Naive thymus-derived CD8-positive, alpha-beta T cell (primary cell): ENCODE measurements around the gene FRMD4B. TPM values are rescaled to one million over a fixed set of nuclear protein-coding genes. Genes with fewer than 3 reads are reported as not detected.
A peak's percentile ranks its signal among the peaks of the same experiment; 100 is the strongest.

ENCODE experiments used
- ATAC-seq, 2 donors: fragments of 150-1000 bp; cut with Tn5 transposase in 1 of 2; sonication (Bioruptor Pico), chemical (Tn5 transposase) in 1 of 2; 1 replicate in 1 of 2; 2 replicates in 1 of 2; pipeline ENCODE4 v1.10.0; 2021; ENCODE audit warnings: mild to moderate bottlenecking in 2 of 2, moderate library complexity in 2 of 2
- POLR2A ChIA-PET: fragments of 350-600 bp; sonication (Branson Sonifier 250); formaldehyde crosslinking; loops from one replicate; lab custom pipeline; 2021; ENCODE audit warnings: antibody characterized with exemption; lab: Charles Lee
- DNase-seq, 10 donors: peaks; one replicate each; pipeline versions ENCODE4 v3.0.0 to v3.0.0-alpha.2; 2020 to 2022
- H3K27ac Mint-ChIP-seq, 10 donors: one replicate each; pipeline ENCODE4 v1.8.0; 2020 to 2022; ENCODE audit warnings: mild to moderate bottlenecking in 10 of 10, mixed read lengths in 10 of 10, moderate library complexity in 4 of 10, inconsistent platforms in 1 of 10
- H3K27me3 Mint-ChIP-seq, 5 donors: one replicate each; pipeline ENCODE4 v1.8.0; 2021 to 2022; ENCODE audit warnings: mixed read lengths in 5 of 5
- H3K36me3 Mint-ChIP-seq, 3 donors: one replicate each; pipeline ENCODE4 v1.8.0; 2020 to 2022; ENCODE audit warnings: mixed read lengths in 3 of 3, mild to moderate bottlenecking in 2 of 3, inconsistent platforms in 1 of 3
- H3K4me1 Mint-ChIP-seq, 4 donors: one replicate each; pipeline ENCODE4 v1.8.0; 2021 to 2022; ENCODE audit warnings: mixed read lengths in 4 of 4
- H3K4me3 Mint-ChIP-seq, 10 donors: one replicate each; pipeline ENCODE4 v1.8.0; 2020 to 2022; ENCODE audit warnings: mild to moderate bottlenecking in 10 of 10, mixed read lengths in 10 of 10, moderate library complexity in 6 of 10, inconsistent platforms in 1 of 10
- H3K9me3 Mint-ChIP-seq, 9 donors: one replicate each; pipeline ENCODE4 v1.8.0; 2020 to 2022; ENCODE audit warnings: mixed read lengths in 9 of 9, mild to moderate bottlenecking in 3 of 9, inconsistent platforms in 1 of 9, moderate library complexity in 1 of 9
- polyA plus RNA-seq, 3 donors: library from polyadenylated mRNA; unstranded; fragments of 300-500 nt; fragmentation: Illumina TruSeq; gene quantifications; one replicate each; pipeline ENCODE4 v1.2.3, GENCODE V29; 2021
- total RNA-seq, 8 experiments: library from RNA in 2 of 8; stranded (reverse) in 2 of 8; gene quantifications; one replicate each; pipeline ENCODE4 v1.2.3 and lab custom pipeline; 2021 to 2026

The FRMD4B gene
- total and polyA plus RNA-seq, 5 experiments from 2014 or later: 0.15 to 0.39 (median 0.27) TPM

DNA sequence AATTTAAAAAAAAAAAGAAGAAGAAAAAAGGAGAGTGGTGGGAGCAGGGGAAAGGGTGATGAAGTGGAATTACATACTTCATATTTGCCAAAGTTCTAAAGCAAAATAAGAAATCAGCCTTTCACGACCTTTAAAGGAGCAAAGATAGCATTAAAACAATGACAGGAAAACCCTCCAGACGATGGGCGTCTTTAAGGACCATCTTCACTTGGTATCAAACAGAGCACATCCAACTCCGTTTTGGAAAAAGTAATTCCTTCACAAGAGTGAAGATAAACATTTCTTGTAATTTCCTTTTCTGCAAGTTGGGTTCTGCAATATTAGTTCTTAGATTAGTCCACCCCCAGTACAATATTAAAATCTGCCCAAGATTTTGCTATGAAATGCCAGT is 32.8 kb downstream of the FRMD4B start:
- Mint-ChIP-seq H3K4me1 (peaks cover 6 to 22% (median 14%) of the 10 kb centered on the region in 4 donors), H3K9me3 (peaks cover 0 to 2% (median 0%) of the 10 kb centered on the region in 9 donors), H3K4me3 (peak overlapping the region in 7 of 10 donors; percentile 35 to 80 (median 54)), H3K27ac (no peak overlapping the region), H3K27me3 (peaks cover 0 to 17% (median 14%) of the 10 kb centered on the region in 5 donors), H3K36me3 (peaks cover 0 to 3% (median 0%) of the 10 kb centered on the region in 3 donors)
- POLR2A ChIA-PET: no interaction called here
- DNase-seq (no peak), ATAC-seq (no peak)

- Mint-ChIP-seq H3K4me1 (peaks cover 6 to 22% (median 12%) of the 10 kb centered on the region in 4 donors), H3K4me3 (peak overlapping the region in 1 of 10 donors; percentile 30), H3K9me3 (peaks cover 0 to 4% (median 0%) of the 10 kb centered on the region in 9 donors), H3K27me3 (peaks cover 0 to 19% (median 14%) of the 10 kb centered on the region in 5 donors), H3K27ac (no peak overlapping the region), H3K36me3 (no peaks in the 10 kb centered on the region)
- ATAC-seq: no peak
- POLR2A ChIA-PET: no interaction called here
- DNase-seq: no peak
These were observed 33.4 kb downstream of the FRMD4B start for GRCh38 chr3:69352305-69353087.

GRCh38 chr3:69343875-69344274 is 42.0 kb downstream of the FRMD4B start:
- Mint-ChIP-seq H3K4me1 (peaks cover 0 to 3% (median 0%) of the 10 kb centered on the region in 4 donors), H3K36me3 (peaks cover 0 to 5% (median 1%) of the 10 kb centered on the region in 3 donors), H3K27me3 (peaks cover 0 to 17% (median 6%) of the 10 kb centered on the region in 5 donors), H3K4me3 (no peak overlapping the region), H3K9me3 (peaks cover 0 to 11% (median 3%) of the 10 kb centered on the region in 9 donors), H3K27ac (no peak overlapping the region)
- ATAC-seq (no peak), DNase-seq (no peak)
- POLR2A ChIA-PET: no interaction called here

GRCh38 chr3:69342074-69342473 is 43.8 kb downstream of the FRMD4B start:
- no peak for DNase-seq
- Mint-ChIP-seq H3K9me3 (peaks cover 0 to 10% (median 5%) of the 10 kb centered on the region in 9 donors), H3K27ac (no peak overlapping the region), H3K4me1 (peaks cover 0 to 3% (median 0%) of the 10 kb centered on the region in 4 donors), H3K4me3 (no peak overlapping the region), H3K36me3 (peaks cover 0 to 5% (median 1%) of the 10 kb centered on the region in 3 donors), H3K27me3 (peaks cover 0 to 11% (median 2%) of the 10 kb centered on the region in 5 donors)
- POLR2A ChIA-PET: no interaction called here
- ATAC-seq: no peak

DNA sequence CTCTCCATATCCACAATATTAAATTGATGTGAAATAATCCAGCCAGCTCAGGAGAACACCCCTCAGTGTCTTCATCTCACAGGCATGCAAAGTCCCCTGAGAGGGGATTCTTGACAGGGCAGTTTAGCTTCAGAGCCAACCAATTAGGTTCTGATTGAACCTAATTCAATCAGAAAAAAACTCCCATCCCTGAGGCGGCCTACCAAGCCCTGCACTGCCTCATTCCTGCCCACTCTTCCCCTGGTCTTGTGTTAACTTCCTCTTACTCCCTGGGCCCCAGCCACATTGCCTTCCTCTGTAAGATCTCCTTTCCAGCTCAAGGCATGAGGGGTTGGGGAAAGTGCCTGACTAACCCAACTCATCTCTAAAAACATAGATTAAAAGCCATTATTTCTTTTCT is 46.1 kb downstream of the FRMD4B start:
- no peak for ATAC-seq
- no peak for DNase-seq
- POLR2A ChIA-PET: no interaction called here
- H3K27me3 Mint-ChIP-seq: peaks cover 0 to 5% (median 3%) of the 10 kb centered on the region in 5 donors
- H3K27ac Mint-ChIP-seq: peak overlapping the region in 1 of 10 donors; percentile 47
- H3K9me3 Mint-ChIP-seq: peaks cover 0 to 14% (median 5%) of the 10 kb centered on the region in 9 donors
- peaks cover 0 to 5% (median 1%) of the 10 kb centered on the region in 3 donors for H3K36me3 Mint-ChIP-seq
- H3K4me3 Mint-ChIP-seq: no peak overlapping the region
- peaks cover 0 to 3% (median 0%) of the 10 kb centered on the region in 4 donors for H3K4me1 Mint-ChIP-seq

GRCh38 chr3:69338911-69339310 is 47.0 kb downstream of the FRMD4B start:
- ATAC-seq: no peak
- no peak overlapping the region for H3K27ac Mint-ChIP-seq
- POLR2A ChIA-PET: no interaction called here

GRCh38 chr3:69332934-69333333 is 53.0 kb downstream of the FRMD4B start:
- peaks cover 0 to 3% (median under 1%) of the 10 kb centered on the region in 5 donors for H3K27me3 Mint-ChIP-seq
- POLR2A ChIA-PET: no interaction called here
- peaks cover 0 to 13% (median 11%) of the 10 kb centered on the region in 4 donors for H3K4me1 Mint-ChIP-seq
- H3K4me3 Mint-ChIP-seq: no peak overlapping the region
- no peak for ATAC-seq
- no peak overlapping the region for H3K27ac Mint-ChIP-seq
- H3K9me3 Mint-ChIP-seq: peaks cover 0 to 10% (median under 1%) of the 10 kb centered on the region in 9 donors
- DNase-seq: no peak
- peaks cover 0 to 5% (median 0%) of the 10 kb centered on the region in 3 donors for H3K36me3 Mint-ChIP-seq

More at GRCh38 chr3:69338911-69339310, 47.0 kb downstream of the FRMD4B start:
- Mint-ChIP-seq H3K27me3 (peaks cover 0 to 3% (median 2%) of the 10 kb centered on the region in 5 donors), H3K4me1 (peaks cover 0 to 3% (median 0%) of the 10 kb centered on the region in 4 donors), H3K4me3 (no peak overlapping the region), H3K36me3 (peaks cover 0 to 5% (median 0%) of the 10 kb centered on the region in 3 donors), H3K9me3 (peaks cover 0 to 10% (median 5%) of the 10 kb centered on the region in 9 donors)
- DNase-seq: no peak

GRCh38 chr3:69330891-69331400 is 54.9 kb downstream of the FRMD4B start:
- Mint-ChIP-seq H3K36me3 (no peaks in the 10 kb centered on the region), H3K4me1 (peaks cover 2 to 32% (median 28%) of the 10 kb centered on the region in 4 donors), H3K27ac (no peak overlapping the region), H3K27me3 (peaks cover 0 to 2% (median 0%) of the 10 kb centered on the region in 5 donors), H3K4me3 (no peak overlapping the region), H3K9me3 (peaks cover 0 to 1% (median 0%) of the 10 kb centered on the region in 9 donors)
- ATAC-seq (no peak), DNase-seq (no peak)
- POLR2A ChIA-PET: no interaction called here

DNA sequence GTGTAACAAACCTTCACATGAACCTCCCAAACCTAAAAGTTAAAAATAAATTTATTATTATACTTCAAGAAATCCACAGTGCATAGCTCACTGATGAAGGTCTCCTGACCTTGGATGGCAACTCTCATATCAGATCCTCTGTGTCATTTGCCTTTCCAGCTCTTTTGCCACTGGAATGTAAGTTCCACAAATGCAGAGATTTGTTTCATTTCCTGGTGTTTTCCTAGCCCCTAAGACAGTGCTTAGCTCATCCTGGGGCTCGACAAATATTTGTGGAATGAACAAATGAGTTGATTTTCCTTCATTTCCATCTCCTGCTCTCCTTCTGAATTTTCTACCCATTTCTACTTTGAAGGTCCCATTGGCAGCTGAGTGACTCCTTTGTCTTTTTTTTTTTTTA is 56.0 kb downstream of the FRMD4B start:
- ATAC-seq: no peak
- no peak overlapping the region for H3K4me3 Mint-ChIP-seq
- peaks cover 0 to 2% (median 0%) of the 10 kb centered on the region in 5 donors for H3K27me3 Mint-ChIP-seq
- DNase-seq: no peak
- H3K27ac Mint-ChIP-seq: no peak overlapping the region
- peaks cover 2 to 39% (median 29%) of the 10 kb centered on the region in 4 donors for H3K4me1 Mint-ChIP-seq
- POLR2A ChIA-PET: no interaction called here
- H3K36me3 Mint-ChIP-seq: no peaks in the 10 kb centered on the region
- H3K9me3 Mint-ChIP-seq: no peaks in the 10 kb centered on the region

DNA sequence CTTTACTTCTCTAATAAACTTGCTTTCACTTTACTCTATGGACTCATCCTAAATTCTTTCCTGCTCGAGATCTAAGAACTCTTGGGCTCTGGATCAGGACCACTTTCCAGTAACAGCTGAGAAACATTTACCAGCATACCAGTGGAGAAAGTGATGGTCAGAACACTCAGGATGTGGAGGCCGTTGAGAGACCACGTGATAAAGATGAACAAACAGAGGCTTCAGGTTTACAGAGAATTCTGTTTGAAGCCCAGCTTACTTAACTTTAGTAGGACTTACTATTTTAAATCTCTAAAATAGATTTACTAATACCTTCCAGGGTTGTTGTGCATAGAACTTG is 57.0 kb downstream of the FRMD4B start:
- Mint-ChIP-seq H3K27ac (peak overlapping the region in 2 of 10 donors; percentile 42 to 65), H3K9me3 (no peaks in the 10 kb centered on the region), H3K4me3 (peak overlapping the region in 4 of 10 donors; percentile 0 to 16 (median 8)), H3K4me1 (peaks cover 2 to 44% (median 33%) of the 10 kb centered on the region in 4 donors), H3K36me3 (no peaks in the 10 kb centered on the region), H3K27me3 (no peaks in the 10 kb centered on the region)
- POLR2A ChIA-PET: no interaction called here
- no peak for ATAC-seq
- no peak for DNase-seq

DNA sequence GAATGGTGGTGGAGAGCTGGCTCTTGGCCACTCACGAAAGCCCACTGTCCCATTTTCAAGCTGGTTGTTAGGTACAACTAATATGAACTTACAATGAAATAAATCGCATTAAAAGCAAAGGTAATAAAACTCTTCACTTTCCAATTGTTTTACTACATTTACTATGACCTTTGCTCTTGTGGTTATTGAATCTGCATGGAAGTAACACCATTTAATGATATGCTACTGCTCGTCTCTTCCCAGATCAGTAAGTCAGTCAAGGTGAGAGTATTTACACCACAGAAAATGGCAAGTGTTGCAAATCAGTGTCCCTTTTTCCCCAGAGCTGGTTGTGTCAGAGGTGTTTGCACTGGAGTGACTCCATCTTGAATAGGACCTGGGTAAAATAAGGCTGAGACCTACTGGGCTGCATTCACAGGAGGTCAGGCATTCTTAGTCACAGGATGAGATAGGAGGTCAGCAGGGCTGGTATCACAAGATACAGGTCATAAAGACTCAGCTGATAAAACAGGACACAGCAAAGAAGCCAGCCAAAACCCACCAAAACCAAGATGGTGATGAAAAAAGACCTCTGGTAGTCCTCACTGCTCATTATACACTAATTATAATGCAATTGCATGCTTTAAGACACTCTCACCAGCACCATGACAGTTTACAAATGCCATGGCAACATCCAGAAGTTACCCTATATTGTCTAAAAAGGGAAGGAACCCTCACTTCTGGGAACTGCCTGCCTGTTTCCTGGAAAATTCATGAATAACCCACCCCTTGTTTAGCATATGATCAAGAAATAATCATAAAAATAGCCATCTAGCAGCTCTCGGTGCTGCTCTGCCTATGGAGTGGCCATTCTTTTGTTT is 57.6 kb downstream of the FRMD4B start:
- no peak for DNase-seq
- Mint-ChIP-seq H3K4me3 (peak overlapping the region in 4 of 10 donors; percentile 0 to 11 (median 6)), H3K27ac (peak overlapping the region in 3 of 10 donors; percentile 39 to 67 (median 65)), H3K9me3 (no peaks in the 10 kb centered on the region), H3K27me3 (no peaks in the 10 kb centered on the region), H3K4me1 (peaks cover 2 to 44% (median 33%) of the 10 kb centered on the region in 4 donors), H3K36me3 (no peaks in the 10 kb centered on the region)
- POLR2A ChIA-PET: no interaction called here
- ATAC-seq: no peak

- H3K27me3 Mint-ChIP-seq: no peaks in the 10 kb centered on the region
- no peaks in the 10 kb centered on the region for H3K9me3 Mint-ChIP-seq
- H3K4me3 Mint-ChIP-seq: peak overlapping the region in 9 of 10 donors; percentile 36 to 78 (median 65)
- H3K4me1 Mint-ChIP-seq: peaks cover 2 to 44% (median 33%) of the 10 kb centered on the region in 4 donors
- ATAC-seq: peak; percentile 35 to 77
- peak in 4 of 10 donors; percentile 3 to 43 (median 24) for DNase-seq
- H3K27ac Mint-ChIP-seq: peak overlapping the region in 9 of 10 donors; percentile 63 to 90 (median 73)
- POLR2A ChIA-PET: no interaction called here
- H3K36me3 Mint-ChIP-seq: no peaks in the 10 kb centered on the region
These were observed 59.0 kb downstream of the FRMD4B start for GRCh38 chr3:69326855-69327300.
